Lower lobe of right lung (tissue), 2 donors: ENCODE results near the gene KLF7. TPM values are rescaled to one million over a fixed set of nuclear protein-coding genes. Genes with fewer than 3 reads are reported as not detected.

Source experiments
- ATAC-seq, 2 donors: fragments of 200-7000 bp; cut with Tn5 transposase; one replicate each; pipeline ENCODE4 v1.9.1; 2020 to 2022; ENCODE audit warnings: mild to moderate bottlenecking in 2 of 2, moderate library complexity in 2 of 2
- DNase-seq: peaks from one replicate; pipeline ENCODE4 v3.0.0-alpha.2; 2020
- H3K27ac ChIP-seq: fragments of 200-600 bp; one replicate; pipeline ENCODE4 v1.8.0; 2022
- H3K27me3 ChIP-seq: fragments of 200-600 bp; one replicate; pipeline ENCODE4 v1.8.0; 2022; ENCODE audit warnings: low read depth
- H3K36me3 ChIP-seq: fragments of 200-600 bp; one replicate; pipeline ENCODE4 v1.8.0; 2022; ENCODE audit warnings: mild to moderate bottlenecking
- H3K4me1 ChIP-seq: fragments of 200-600 bp; one replicate; pipeline ENCODE4 v1.8.0; 2022
- H3K4me3 ChIP-seq: fragments of 200-600 bp; one replicate; pipeline ENCODE4 v1.8.0; 2022; ENCODE audit warnings: mild to moderate bottlenecking
- H3K9me3 ChIP-seq: fragments of 200-600 bp; one replicate; pipeline ENCODE4 v1.8.0; 2022
- CTCF ChIP-seq: fragments of 200-600 bp; IDR thresholded peaks from one replicate; pipeline ENCODE4 v1.8.0; 2022; ENCODE audit warnings: antibody characterized with exemption, mild to moderate bottlenecking
- intact Hi-C: fragments of 100-400 bp; cut with DNase I; formaldehyde crosslinking; loops from one replicate; pipeline ENCODE4 v1.11.0; 2022
- total RNA-seq: library from RNA; stranded (reverse); fragmentation: NEBNext Ultra II Directional; extraction: Animal tissue kit (Norgen Biotek cat#: 25700); gene quantifications from one replicate; pipeline ENCODE4 v1.2.1, GENCODE V29; 2021
- donor health status: DM: no; HTN: yes; CAD: no; lungs with severe emphysema.

KLF7 gene
- total RNA-seq, 1 donor from 2014 or later = 66.5 TPM

GRCh38 chr2:207123335-207123744, 42.4 kb downstream of the KLF7 start:
- Histone ChIP-seq H3K9me3 (no peaks in the 10 kb centered on the region), H3K4me3 (no peak overlapping the region), H3K27me3 (no peaks in the 10 kb centered on the region), H3K4me1 (peaks cover 24% of the 10 kb centered on the region), H3K36me3 (peaks cover 27% of the 10 kb centered on the region), H3K27ac (no peak overlapping the region)
- DNase-seq (no peak), ATAC-seq (peak; percentile 27 to 49)
- intact Hi-C loops = no loop called here
- no peak for TF ChIP-seq CTCF

- Histone ChIP-seq H3K27ac (no peak overlapping the region), H3K4me1 (peaks cover 24% of the 10 kb centered on the region), H3K9me3 (no peaks in the 10 kb centered on the region), H3K4me3 (no peak overlapping the region), H3K27me3 (no peaks in the 10 kb centered on the region), H3K36me3 (peaks cover 27% of the 10 kb centered on the region)
- intact Hi-C loops = no loop called here
- no peak for TF ChIP-seq CTCF
- DNase-seq (no peak), ATAC-seq (no peak)
Measured at GRCh38 chr2:207122651-207123334, 43.0 kb downstream of the KLF7 start.

DNA sequence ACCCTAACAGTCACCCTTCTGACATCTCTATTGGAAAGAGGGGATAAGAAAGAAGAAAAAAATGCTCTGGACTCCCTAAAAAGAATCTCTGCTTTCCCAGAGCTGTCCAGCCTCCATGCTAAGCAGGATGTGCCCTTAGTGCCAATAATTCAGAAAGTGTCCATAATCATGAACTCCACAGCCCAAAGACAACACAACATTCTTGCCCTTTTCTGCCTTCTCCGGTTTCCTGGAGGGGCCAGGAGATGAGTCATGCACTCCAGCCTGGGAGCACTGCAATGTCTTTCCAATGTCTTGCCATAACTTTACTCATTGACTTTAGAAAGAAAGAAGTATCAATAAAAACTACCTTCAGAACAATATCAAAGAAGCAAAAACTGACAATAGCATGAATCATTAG, 44.0 kb downstream of the KLF7 start:
- no peak for TF ChIP-seq CTCF
- peaks cover 27% of the 10 kb centered on the region for H3K36me3 ChIP-seq
- intact Hi-C loops = no loop called here
- no peak overlapping the region for H3K27ac ChIP-seq
- peaks cover 24% of the 10 kb centered on the region for H3K4me1 ChIP-seq
- DNase-seq (no peak), ATAC-seq (peak; percentile 43 to 52)
- no peaks in the 10 kb centered on the region for H3K27me3 ChIP-seq
- H3K4me3 ChIP-seq = no peak overlapping the region
- no peaks in the 10 kb centered on the region for H3K9me3 ChIP-seq

GRCh38 chr2:207119048-207119447, 46.7 kb downstream of the KLF7 start:
- Histone ChIP-seq H3K4me3 (no peak overlapping the region), H3K4me1 (peaks cover 24% of the 10 kb centered on the region), H3K9me3 (no peaks in the 10 kb centered on the region), H3K27me3 (no peaks in the 10 kb centered on the region), H3K36me3 (peaks cover 25% of the 10 kb centered on the region), H3K27ac (no peak overlapping the region)
- no peak for TF ChIP-seq CTCF
- DNase-seq (no peak), ATAC-seq (no peak)
- intact Hi-C loops = no loop called here

- Histone ChIP-seq H3K27ac (no peak overlapping the region), H3K27me3 (no peaks in the 10 kb centered on the region), H3K4me1 (peaks cover 14% of the 10 kb centered on the region), H3K4me3 (no peak overlapping the region), H3K9me3 (no peaks in the 10 kb centered on the region), H3K36me3 (peaks cover 11% of the 10 kb centered on the region)
- DNase-seq (no peak), ATAC-seq (no peak)
- intact Hi-C loops = no loop called here
- TF ChIP-seq CTCF = no peak
Measured at GRCh38 chr2:207117668-207118067, 48.1 kb downstream of the KLF7 start.
